Loucy (cell line): ENCODE data around the gene NFASC.

Experiments used
- H2AFZ ChIP-seq: fragments of 200-600 bp; sonication (generic); 2 replicates; pipeline ENCODE4 v1.6.0; 2016; ENCODE audit warnings: antibody characterized with exemption, mild to moderate bottlenecking, low read length, moderate library complexity
- H3F3A ChIP-seq: fragments of 200-600 bp; 2 replicates; pipeline ENCODE4 v1.6.0; 2016; ENCODE audit warnings: antibody characterized with exemption, low read depth, mild to moderate bottlenecking
- H3K27me3 ChIP-seq: fragments of 200-600 bp; sonication (generic); 2 replicates; pipeline ENCODE4 v1.6.1; 2014; ENCODE audit warnings: low read length, mild to moderate bottlenecking; ENCODE audit not compliant: insufficient read depth, poor library complexity, severe bottlenecking
- H3K36me3 ChIP-seq: fragments of 200-600 bp; sonication (generic); 2 replicates; pipeline ENCODE4 v1.6.1; 2016; ENCODE audit warnings: low read length; ENCODE audit not compliant: insufficient read depth
- H3K4me1 ChIP-seq: fragments of 200-600 bp; sonication (generic); 2 replicates; pipeline ENCODE4 v1.5.1; 2014; ENCODE audit warnings: low read length, mild to moderate bottlenecking; ENCODE audit not compliant: insufficient read depth, poor library complexity, severe bottlenecking
- H3K4me2 ChIP-seq: fragments of 200-600 bp; sonication (generic); 2 replicates; pipeline ENCODE4 v1.6.0; 2014; ENCODE audit warnings: antibody characterized with exemption, low read length, low read depth, mild to moderate bottlenecking; ENCODE audit not compliant: poor library complexity, severe bottlenecking
- H3K4me3 ChIP-seq: fragments of 200-600 bp; sonication (generic); 2 replicates; pipeline ENCODE4 v1.5.1; 2014; ENCODE audit warnings: low read length, mild to moderate bottlenecking, mixed read lengths; ENCODE audit not compliant: poor library complexity, severe bottlenecking
- H3K79me2 ChIP-seq: fragments of 200-600 bp; sonication (generic); 2 replicates; pipeline ENCODE4 v1.6.1; 2014; ENCODE audit warnings: low read length; ENCODE audit not compliant: insufficient read depth
- H3K9ac ChIP-seq: fragments of 200-600 bp; sonication (generic); 2 replicates; pipeline ENCODE4 v1.6.0; 2014; ENCODE audit warnings: mild to moderate bottlenecking, low read depth, low read length, moderate library complexity; ENCODE audit not compliant: poor library complexity, severe bottlenecking
- H3K9me2 ChIP-seq: fragments of 200-600 bp; sonication (generic); replicated peaks from 2 replicates; pipeline ENCODE4 v1.6.1; 2016; ENCODE audit warnings: low read depth, low read length, mixed read lengths
- H3K9me3 ChIP-seq: fragments of 200-600 bp; sonication (generic); 2 replicates; pipeline ENCODE4 v1.6.1; 2014; ENCODE audit warnings: mild to moderate bottlenecking, antibody characterized with exemption, low read length, low read depth; ENCODE audit not compliant: insufficient read depth
- H4K20me1 ChIP-seq: fragments of 200-600 bp; sonication (generic); 2 replicates; pipeline ENCODE4 v1.6.0; 2014; ENCODE audit warnings: antibody characterized with exemption, low read length, mild to moderate bottlenecking; ENCODE audit not compliant: insufficient read depth, poor library complexity, severe bottlenecking
- CTCF ChIP-seq: fragments of 200-600 bp; sonication (generic); conservative IDR thresholded peaks from 2 replicates; pipeline ENCODE4 v1.5.1; 2014; ENCODE audit warnings: mild to moderate bottlenecking, antibody characterized with exemption, low read length
- EZH2phosphoT487 ChIP-seq: fragments of 200-600 bp; IDR thresholded peaks from 2 replicates; pipeline ENCODE4 v1.6.1; 2018; ENCODE audit warnings: antibody characterized with exemption, mild to moderate bottlenecking, moderate library complexity, borderline replicate concordance

NFASC gene

GRCh38 chr1:205016584-205016983 lies 145.9 kb downstream of the NFASC start:
- no peaks in the 10 kb centered on the region for H3K9me2 ChIP-seq
- no peaks in the 10 kb centered on the region for H3K27me3 ChIP-seq
- H4K20me1 ChIP-seq = no peaks in the 10 kb centered on the region
- peaks cover 15% of the 10 kb centered on the region for H3K4me1 ChIP-seq
- H3F3A ChIP-seq = no peaks in the 10 kb centered on the region
- H3K4me3 ChIP-seq = no peak overlapping the region
- no peaks in the 10 kb centered on the region for H3K9me3 ChIP-seq
- no peak overlapping the region for H2AFZ ChIP-seq
- no peak overlapping the region for H3K4me2 ChIP-seq
- no peak overlapping the region for H3K9ac ChIP-seq
- no peaks in the 10 kb centered on the region for H3K79me2 ChIP-seq
- TF ChIP-seq CTCF (no peak), EZH2phosphoT487 (no peak)
- no peaks in the 10 kb centered on the region for H3K36me3 ChIP-seq

- Histone ChIP-seq H3K4me1 (peaks cover 15% of the 10 kb centered on the region), H3K4me3 (no peak overlapping the region), H3K36me3 (no peaks in the 10 kb centered on the region), H3K9me3 (no peaks in the 10 kb centered on the region), H3K27me3 (no peaks in the 10 kb centered on the region), H3F3A (no peaks in the 10 kb centered on the region), H3K9ac (no peak overlapping the region), H3K4me2 (no peak overlapping the region), H3K79me2 (no peaks in the 10 kb centered on the region), H4K20me1 (no peaks in the 10 kb centered on the region), H2AFZ (no peak overlapping the region), H3K9me2 (no peaks in the 10 kb centered on the region)
- no peak for TF ChIP-seq CTCF
- TF ChIP-seq EZH2phosphoT487 = no peak
These were observed 146.3 kb downstream of the NFASC start for GRCh38 chr1:205017001-205017400.

GRCh38 chr1:205017766-205018165 lies 147.1 kb downstream of the NFASC start:
- Histone ChIP-seq H3K9me3 (no peaks in the 10 kb centered on the region), H4K20me1 (no peaks in the 10 kb centered on the region), H3K27me3 (no peaks in the 10 kb centered on the region), H3K9me2 (no peaks in the 10 kb centered on the region), H3K36me3 (no peaks in the 10 kb centered on the region), H3K4me2 (no peak overlapping the region), H2AFZ (no peak overlapping the region), H3K9ac (no peak overlapping the region), H3F3A (no peaks in the 10 kb centered on the region), H3K4me1 (peaks cover 11% of the 10 kb centered on the region), H3K79me2 (no peaks in the 10 kb centered on the region), H3K4me3 (no peak overlapping the region)
- no peak for TF ChIP-seq EZH2phosphoT487
- TF ChIP-seq CTCF = no peak
